H9 (cell line): Measurements from ENCODE around the gene GUF1. TPM values are rescaled to one million over a fixed set of nuclear protein-coding genes. Genes with fewer than 3 reads are reported as not detected.

ENCODE experiments used
- DNase-seq: peaks from one replicate; pipeline ENCODE4 v3.0.0-alpha.2; 2017
- H2AFZ ChIP-seq: one replicate; pipeline ENCODE4 v1.6.1; 2013; ENCODE audit warnings: mild to moderate bottlenecking, low read length, control low read depth, moderate library complexity
- H2AK5ac ChIP-seq: 2 replicates; pipeline ENCODE4 v1.6.1; 2013; ENCODE audit warnings: low read length, control low read depth, mixed read lengths; ENCODE audit not compliant: insufficient read length
- H2BK120ac ChIP-seq: one replicate; pipeline ENCODE4 v1.6.1; 2013; ENCODE audit warnings: low read depth, mild to moderate bottlenecking, low read length, control low read depth, inconsistent platforms; ENCODE audit not compliant: poor library complexity, severe bottlenecking
- H2BK12ac ChIP-seq: 2 replicates; pipeline ENCODE4 v1.6.1; 2013; ENCODE audit warnings: low read length, control low read depth, mixed read lengths, low read depth; ENCODE audit not compliant: insufficient read length
- H2BK15ac ChIP-seq: 2 replicates; pipeline ENCODE4 v1.6.1; 2013; ENCODE audit warnings: low read depth, low read length, control low read depth
- H2BK20ac ChIP-seq: one replicate; pipeline ENCODE4 v1.6.1; 2013; ENCODE audit warnings: low read depth, mild to moderate bottlenecking, low read length, control low read depth, inconsistent platforms; ENCODE audit not compliant: poor library complexity, severe bottlenecking
- H2BK5ac ChIP-seq: 2 replicates; pipeline ENCODE4 v1.6.1; 2013; ENCODE audit warnings: low read length, control low read depth, mixed read lengths; ENCODE audit not compliant: insufficient read length
- H3K14ac ChIP-seq: 2 replicates; pipeline ENCODE4 v1.6.1; 2013; ENCODE audit warnings: low read length, control low read depth; ENCODE audit not compliant: insufficient read depth
- H3K18ac ChIP-seq: 2 replicates; pipeline ENCODE4 v1.6.1; 2013; ENCODE audit warnings: low read depth, mild to moderate bottlenecking, mixed read lengths, low read length, control low read depth; ENCODE audit not compliant: insufficient read length
- H3K23ac ChIP-seq: 2 replicates; pipeline ENCODE4 v1.6.1; 2013; ENCODE audit warnings: low read length, control low read depth, mixed read lengths, low read depth; ENCODE audit not compliant: insufficient read length
- H3K23me2 ChIP-seq: 2 replicates; pipeline ENCODE4 v1.6.1; 2013; ENCODE audit warnings: low read depth, mild to moderate bottlenecking, mixed read lengths, low read length, control low read depth; ENCODE audit not compliant: insufficient read length, poor library complexity, severe bottlenecking
- H3K27ac ChIP-seq: 2 replicates; pipeline ENCODE4 v1.5.1; 2013; ENCODE audit warnings: low read length, control low read depth, mixed read lengths, low read depth; ENCODE audit not compliant: insufficient read length
- H3K27me3 ChIP-seq: 2 replicates; pipeline ENCODE4 v1.6.1; 2013; ENCODE audit warnings: low read length, control low read depth, inconsistent platforms; ENCODE audit not compliant: insufficient read depth
- H3K4ac ChIP-seq: 2 replicates; pipeline ENCODE4 v1.6.1; 2013; ENCODE audit warnings: low read depth, mild to moderate bottlenecking, control low read depth, inconsistent platforms, low read length, moderate library complexity
- H3K4me1 ChIP-seq: 2 replicates; pipeline ENCODE4 v1.6.1; 2013; ENCODE audit warnings: low read length, control low read depth, inconsistent platforms; ENCODE audit not compliant: insufficient read depth
- H3K4me2 ChIP-seq: 2 replicates; pipeline ENCODE4 v1.6.1; 2013; ENCODE audit warnings: low read length, control low read depth, mixed read lengths; ENCODE audit not compliant: insufficient read length, insufficient read depth
- H3K56ac ChIP-seq: 2 replicates; pipeline ENCODE4 v1.6.1; 2013; ENCODE audit warnings: low read depth, mild to moderate bottlenecking, mixed read lengths, low read length, control low read depth; ENCODE audit not compliant: insufficient read length
- H3K79me1 ChIP-seq: 2 replicates; pipeline ENCODE4 v1.6.1; 2013; ENCODE audit warnings: low read depth, mild to moderate bottlenecking, moderate library complexity, low read length, control low read depth, inconsistent platforms; ENCODE audit not compliant: insufficient read depth, poor library complexity, severe bottlenecking
- H3K79me2 ChIP-seq: 2 replicates; pipeline ENCODE4 v1.6.1; 2013; ENCODE audit warnings: low read length, control low read depth, inconsistent platforms; ENCODE audit not compliant: insufficient read depth
- H3K9ac ChIP-seq: 2 replicates; pipeline ENCODE4 v1.6.1; 2013; ENCODE audit warnings: low read length, control low read depth, mixed read lengths; ENCODE audit not compliant: insufficient read length; ENCODE audit errors: extremely low read depth
- H3K9me3 ChIP-seq: one replicate; pipeline ENCODE4 v1.6.1; 2013; ENCODE audit warnings: low read depth, low read length, inconsistent platforms; ENCODE audit not compliant: control insufficient read depth
- H3T11ph ChIP-seq: one replicate; pipeline ENCODE4 v1.6.1; 2013; ENCODE audit warnings: mild to moderate bottlenecking, low read length, control low read depth, inconsistent platforms
- H4K20me1 ChIP-seq: one replicate; pipeline ENCODE4 v1.6.1; 2013; ENCODE audit not compliant: control insufficient read depth, insufficient read length, insufficient read depth
- H4K5ac ChIP-seq: 2 replicates; pipeline ENCODE4 v1.6.1; 2013; ENCODE audit warnings: low read depth, mild to moderate bottlenecking, mixed read lengths, low read length, control low read depth; ENCODE audit not compliant: insufficient read length
- H4K8ac ChIP-seq: replicated peaks from 2 replicates; pipeline ENCODE4 v1.6.1; 2013; ENCODE audit warnings: low read length, control low read depth, mixed read lengths, low read depth; ENCODE audit not compliant: insufficient read length
- H4K91ac ChIP-seq: 2 replicates; pipeline ENCODE4 v1.6.1; 2013; ENCODE audit warnings: low read depth, mild to moderate bottlenecking, moderate library complexity, mixed read lengths, low read length, control low read depth; ENCODE audit not compliant: insufficient read length
- H3K27ac Mint-ChIP-seq, 3 experiments: 2 replicates in 2 of 3; 3 replicates in 1 of 3; pipeline ENCODE4 v1.8.0; 2020 to 2021; ENCODE audit warnings: mixed read lengths in 3 of 3, mild to moderate bottlenecking in 1 of 3, moderate library complexity in 1 of 3
- H3K27me3 Mint-ChIP-seq: 2 replicates; pipeline ENCODE4 v1.8.0; 2021; ENCODE audit warnings: low read depth, mild to moderate bottlenecking, moderate library complexity, mixed read lengths
- H3K36me3 Mint-ChIP-seq, 3 experiments: 2 replicates in 2 of 3; 3 replicates in 1 of 3; pipeline ENCODE4 v1.8.0; 2020 to 2021; ENCODE audit warnings: low read depth in 3 of 3, mixed read lengths in 3 of 3; ENCODE audit not compliant: insufficient read depth in 1 of 3
- H3K4me1 Mint-ChIP-seq, 2 experiments: 2 replicates each; pipeline ENCODE4 v1.8.0; 2020; ENCODE audit warnings: mixed read lengths in 2 of 2
- H3K4me3 Mint-ChIP-seq, 2 experiments: 2 replicates in 1 of 2; 3 replicates in 1 of 2; pipeline ENCODE4 v1.8.0; 2020 to 2021; ENCODE audit warnings: mild to moderate bottlenecking in 2 of 2, mixed read lengths in 2 of 2, moderate library complexity in 1 of 2
- H3K9me3 Mint-ChIP-seq, 2 experiments: 2 replicates in 1 of 2; 3 replicates in 1 of 2; pipeline ENCODE4 v1.8.0; 2020; ENCODE audit warnings: mild to moderate bottlenecking in 2 of 2, mixed read lengths in 2 of 2, moderate library complexity in 1 of 2
- WGBS: extraction: QIAGEN DNeasy Blood & Tissue Kit; methylation state at CpG from one replicate; pipeline ENCODE4 v1.1.7; 2013; ENCODE audit warnings: missing lambda C conversion rate, low lambda C conversion rate, mixed read lengths; ENCODE audit not compliant: insufficient read length; ENCODE audit errors: extremely low coverage; 5-methylcytosine and 5-hydroxymethylcytosine counted together
- total RNA-seq: library from RNA; stranded (reverse); gene quantifications from 2 replicates; pipeline ENCODE4 v1.2.1, GENCODE V29; 2021
- TF ChIP-seq, protein P1 (sequence below): fragments of 200-600 bp; sonication (generic); conservative IDR thresholded peaks from 3 replicates; pipeline ENCODE4 v1.8.0; 2021; ENCODE audit warnings: antibody characterized with exemption, mild to moderate bottlenecking

The GUF1 gene
- total RNA-seq, 1 experiment from 2014 or later = 38.6 TPM

- H3K9me3 Mint-ChIP-seq = no peaks in the 10 kb centered on the region
- Histone ChIP-seq H4K91ac (no peak overlapping the region), H3K56ac (no peak overlapping the region), H3K14ac (peak overlapping the region; percentile 71; the same call in 1 of the 2 replicates), H3K79me1 (no peaks in the 10 kb centered on the region), H2BK20ac (no peak overlapping the region), H3T11ph (no peak overlapping the region), H2BK120ac (no peak overlapping the region), H3K23ac (no peak overlapping the region), H3K9me3 (no peaks in the 10 kb centered on the region), H2BK15ac (no peak overlapping the region), H3K79me2 (no peaks in the 10 kb centered on the region), H2AFZ (no peak overlapping the region), H3K27me3 (no peaks in the 10 kb centered on the region), H4K20me1 (no peaks in the 10 kb centered on the region), H4K8ac (no peak overlapping the region), H3K9ac (no peak overlapping the region), H3K4me2 (no peak overlapping the region), H3K23me2 (no peaks in the 10 kb centered on the region), H3K18ac (no peak overlapping the region), H2BK12ac (peak overlapping the region; percentile 20), H3K27ac (no peak overlapping the region), H3K4ac (no peak overlapping the region), H4K5ac (peak overlapping the region; percentile 72), H3K4me1 (no peaks in the 10 kb centered on the region), H2AK5ac (no peak overlapping the region), H2BK5ac (no peak overlapping the region)
- H3K27ac Mint-ChIP-seq = 0 out of 7 replicates have a peak overlapping the region, but pooled peaks of 1 of the 3 experiments have one; percentile 30
- H3K4me3 Mint-ChIP-seq = no peak overlapping the region
- H3K4me1 Mint-ChIP-seq = peaks cover 2 to 3% of the 10 kb centered on the region in 2 experiments; a peak in 1 of 4 replicates
- no peak for DNase-seq
- H3K27me3 Mint-ChIP-seq = peaks cover under 1% of the 10 kb centered on the region; the same call in 1 of the 2 replicates
- H3K36me3 Mint-ChIP-seq = no peaks in the 10 kb centered on the region
- WGBS = no CpG with 5 or more reads among the region's 20 CpGs
- TF ChIP-seq, protein P1, sequence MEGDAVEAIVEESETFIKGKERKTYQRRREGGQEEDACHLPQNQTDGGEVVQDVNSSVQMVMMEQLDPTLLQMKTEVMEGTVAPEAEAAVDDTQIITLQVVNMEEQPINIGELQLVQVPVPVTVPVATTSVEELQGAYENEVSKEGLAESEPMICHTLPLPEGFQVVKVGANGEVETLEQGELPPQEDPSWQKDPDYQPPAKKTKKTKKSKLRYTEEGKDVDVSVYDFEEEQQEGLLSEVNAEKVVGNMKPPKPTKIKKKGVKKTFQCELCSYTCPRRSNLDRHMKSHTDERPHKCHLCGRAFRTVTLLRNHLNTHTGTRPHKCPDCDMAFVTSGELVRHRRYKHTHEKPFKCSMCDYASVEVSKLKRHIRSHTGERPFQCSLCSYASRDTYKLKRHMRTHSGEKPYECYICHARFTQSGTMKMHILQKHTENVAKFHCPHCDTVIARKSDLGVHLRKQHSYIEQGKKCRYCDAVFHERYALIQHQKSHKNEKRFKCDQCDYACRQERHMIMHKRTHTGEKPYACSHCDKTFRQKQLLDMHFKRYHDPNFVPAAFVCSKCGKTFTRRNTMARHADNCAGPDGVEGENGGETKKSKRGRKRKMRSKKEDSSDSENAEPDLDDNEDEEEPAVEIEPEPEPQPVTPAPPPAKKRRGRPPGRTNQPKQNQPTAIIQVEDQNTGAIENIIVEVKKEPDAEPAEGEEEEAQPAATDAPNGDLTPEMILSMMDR = no peak
Measured at GRCh38 chr4:44663539-44664263, 14.5 kb upstream of the GUF1 start.
